Measurements from ENCODE around the gene TPI1. TPM values are rescaled to one million over a fixed set of nuclear protein-coding genes. Genes with fewer than 3 reads are reported as not detected.

TPI1 gene
- total and polyA plus RNA-seq, 2 donors (not counting 3 experiments of a cell fraction or from before 2014, with no cell fraction given): 643 to 1,816 TPM

- FAIRE-seq: no peak
- H4K20me1 ChIP-seq (replicated peaks; ENCODE audit: control insufficient read depth, extremely low read depth, insufficient read depth, low read length): no peaks in the 10 kb centered on the region
- dilution Hi-C loops (cut with MboI; ENCODE audit: extremely low pct_ligation_motif_present, low sequenced_read_pairs) (no loop called here), intact Hi-C loops (cut with micrococcal nuclease) (no loop called here)
- no peak overlapping the region for H3K9ac ChIP-seq (replicated peaks; ENCODE audit: extremely low read depth, insufficient read depth, low read length)
- no peaks in the 10 kb centered on the region for H3K9me3 ChIP-seq (replicated peaks; ENCODE audit: control insufficient read depth, insufficient read depth, low read length)
- ChIA-PET POLR2A (no interaction called here), CTCF (interaction anchor here (0.8 kb wide), 1 partner anchor 25 kb away, joined by 3 read pairs; no protein-coding TSS in a partner anchor)
- no peak overlapping the region for H2AFZ ChIP-seq (ENCODE audit: low read depth, low read length)
- peaks cover 10% of the 10 kb centered on the region for H3K4me1 ChIP-seq (ENCODE audit: control insufficient read depth, extremely low read depth, insufficient read depth, low read length)
- no peaks in the 10 kb centered on the region for H3K36me3 ChIP-seq (ENCODE audit: control insufficient read depth in 2 of 2, extremely low read depth in 1 of 2, insufficient read depth in 2 of 2, low read length in 2 of 2)
- no peaks in the 10 kb centered on the region for H3K27me3 ChIP-seq (ENCODE audit: control insufficient read depth in 2 of 2, insufficient read depth in 2 of 2, low read length in 2 of 2)
- no peak for DNase-seq (ENCODE audit: low read depth, low spot score)
- no peaks in the 10 kb centered on the region for H3K9me1 ChIP-seq (replicated peaks; ENCODE audit: control insufficient read depth, extremely low read depth, insufficient read depth, low read length)
- no peaks in the 10 kb centered on the region for H3K79me2 ChIP-seq (ENCODE audit: control insufficient read depth, insufficient read depth, low read length)
- H3K4me3 ChIP-seq (replicated peaks in 1 of 3; ENCODE audit: insufficient read depth in 1 of 3, low read depth in 1 of 3, low read length in 3 of 3): no peak overlapping the region
- H3K27ac ChIP-seq (ENCODE audit: insufficient read depth, low read depth, low read length): no peak overlapping the region
- no peak overlapping the region for H3K4me2 ChIP-seq (ENCODE audit: insufficient read depth, low read length)
- no peak for TF ChIP-seq EZH2 (IDR thresholded peaks at IDR 0.05; ENCODE audit: borderline replicate concordance, low read depth, low read length, severe bottlenecking)
- no TSS peak for BruUV-seq (replicated peaks)
Measured at GRCh38 chr12:6894321-6894720, 27.0 kb downstream of the TPI1 start.

- dilution Hi-C loops (cut with MboI; ENCODE audit: extremely low pct_ligation_motif_present, low sequenced_read_pairs) (no loop called here), intact Hi-C loops (cut with micrococcal nuclease) (no loop called here)
- no TSS peak for BruUV-seq (replicated peaks)
- Histone ChIP-seq H3K4me1 (ENCODE audit: control insufficient read depth, extremely low read depth, insufficient read depth, low read length) (no peaks in the 10 kb centered on the region), H3K9me3 (replicated peaks; ENCODE audit: control insufficient read depth, insufficient read depth, low read length) (no peaks in the 10 kb centered on the region), H3K4me2 (ENCODE audit: insufficient read depth, low read length) (no peak overlapping the region), H3K36me3 (ENCODE audit: control insufficient read depth in 2 of 2, extremely low read depth in 1 of 2, insufficient read depth in 2 of 2, low read length in 2 of 2) (no peaks in the 10 kb centered on the region), H2AFZ (ENCODE audit: low read depth, low read length) (no peak overlapping the region), H4K20me1 (replicated peaks; ENCODE audit: control insufficient read depth, extremely low read depth, insufficient read depth, low read length) (no peaks in the 10 kb centered on the region), H3K27ac (ENCODE audit: insufficient read depth, low read depth, low read length) (no peak overlapping the region), H3K27me3 (ENCODE audit: control insufficient read depth in 2 of 2, insufficient read depth in 2 of 2, low read length in 2 of 2) (no peaks in the 10 kb centered on the region), H3K9ac (replicated peaks; ENCODE audit: extremely low read depth, insufficient read depth, low read length) (no peak overlapping the region), H3K9me1 (replicated peaks; ENCODE audit: control insufficient read depth, extremely low read depth, insufficient read depth, low read length) (no peaks in the 10 kb centered on the region), H3K4me3 (replicated peaks in 1 of 3; ENCODE audit: insufficient read depth in 1 of 3, low read depth in 1 of 3, low read length in 3 of 3) (no peak overlapping the region), H3K79me2 (ENCODE audit: control insufficient read depth, insufficient read depth, low read length) (no peaks in the 10 kb centered on the region)
- DNase-seq (ENCODE audit: low read depth, low spot score) (no peak), FAIRE-seq (no peak)
- POLR2A ChIA-PET: no interaction called here
- CTCF ChIA-PET: interaction anchor here (1.3 to 2.3 kb wide), 2 partner anchors 10 to 16 kb away, joined by 3 to 7 read pairs; no protein-coding TSS in a partner anchor
- TF ChIP-seq EZH2 (IDR thresholded peaks at IDR 0.05; ENCODE audit: borderline replicate concordance, low read depth, low read length, severe bottlenecking) (no peak), MAX (IDR thresholded peaks at IDR 0.05; ENCODE audit: insufficient read depth, insufficient read length) (no peak), GATA2 (IDR thresholded peaks at IDR 0.05; ENCODE audit: insufficient read depth, insufficient read length, low read depth, low read length) (no peak), CTCF (IDR thresholded peaks at IDR 0.05; ENCODE audit: extremely low read depth in 1 of 2, insufficient read depth in 1 of 2, low read depth in 1 of 2, low read length in 2 of 2) (no peak), FOS (IDR thresholded peaks at IDR 0.05; ENCODE audit: borderline replicate concordance, insufficient read depth, low read length) (no peak), MYC (IDR thresholded peaks at IDR 0.05; ENCODE audit: low read depth, low read length) (no peak), POLR2AphosphoS5 (IDR thresholded peaks at IDR 0.05; ENCODE audit: insufficient read depth, low read depth, low read length) (no peak), POLR2A (IDR thresholded peaks at IDR 0.05; ENCODE audit: low read depth, low read length) (no peak), JUN (IDR thresholded peaks at IDR 0.05; ENCODE audit: borderline replicate concordance, insufficient read depth, insufficient read length, low read depth) (no peak)
Measured at GRCh38 chr12:6896846-6897435, 29.6 kb downstream of the TPI1 start.
